Hematopoietic multipotent progenitor cell treated with erythropoietin and hydrocortisone succinate and interleukin-3 and kit ligand, for 6 days (in vitro differentiated cells): ENCODE results near the gene CXCL13.
"Not testable (repeated sequence)": the region's sequence is repeated elsewhere in the genome, so short reads cannot be mapped to it uniquely, and the experiment has no call there.

ENCODE experiments used
- DNase-seq: peaks from one replicate; pipeline ENCODE4 v3.0.0-alpha.2; 2015

CXCL13 gene, protein sequence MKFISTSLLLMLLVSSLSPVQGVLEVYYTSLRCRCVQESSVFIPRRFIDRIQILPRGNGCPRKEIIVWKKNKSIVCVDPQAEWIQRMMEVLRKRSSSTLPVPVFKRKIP

DNA sequence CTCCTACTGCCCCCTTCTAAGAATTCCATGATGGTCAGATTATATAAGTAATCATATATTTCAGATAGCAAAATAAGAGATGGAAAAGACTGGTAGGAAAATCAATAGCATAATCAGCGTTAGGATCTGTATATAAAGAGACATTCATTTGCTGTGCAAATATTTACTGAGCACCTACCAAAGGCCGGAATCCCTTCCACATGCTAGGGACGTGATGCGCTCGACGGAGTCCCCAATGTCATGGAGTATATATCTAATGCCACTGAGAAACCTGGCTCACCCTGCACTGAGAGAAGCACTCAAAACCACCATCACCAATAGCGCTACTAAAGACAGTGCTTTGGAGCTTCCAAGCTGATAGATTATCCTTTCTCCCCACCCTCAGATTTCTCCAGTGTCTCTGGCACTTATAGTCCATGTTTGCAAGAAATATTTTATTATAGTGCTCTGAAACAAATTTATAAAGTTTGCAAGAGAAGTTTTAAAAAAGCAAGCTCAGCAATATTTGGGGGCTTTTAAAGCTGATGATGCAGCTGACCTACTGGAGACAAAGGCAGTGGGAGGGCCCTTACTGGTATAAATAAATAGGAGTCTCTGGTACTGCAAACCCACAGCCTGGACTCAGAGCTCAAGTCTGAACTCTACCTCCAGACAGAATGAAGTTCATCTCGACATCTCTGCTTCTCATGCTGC lies at the start of gene CXCL13:
Gene CXCL13, plus strand, starts transcription at position 611 of the 693 bp plus-strand sequence. Its CDS starts 46 bp downstream, at position 657.
- DNase-seq = no peak

- DNase-seq = no peak
These were observed 45.5 kb upstream of the CXCL13 start for GRCh38 chr4:77560170-77560569.

GRCh38 chr4:77561720-77562119 lies 43.9 kb upstream of the CXCL13 start:
- not testable (repeated sequence) for DNase-seq

DNA sequence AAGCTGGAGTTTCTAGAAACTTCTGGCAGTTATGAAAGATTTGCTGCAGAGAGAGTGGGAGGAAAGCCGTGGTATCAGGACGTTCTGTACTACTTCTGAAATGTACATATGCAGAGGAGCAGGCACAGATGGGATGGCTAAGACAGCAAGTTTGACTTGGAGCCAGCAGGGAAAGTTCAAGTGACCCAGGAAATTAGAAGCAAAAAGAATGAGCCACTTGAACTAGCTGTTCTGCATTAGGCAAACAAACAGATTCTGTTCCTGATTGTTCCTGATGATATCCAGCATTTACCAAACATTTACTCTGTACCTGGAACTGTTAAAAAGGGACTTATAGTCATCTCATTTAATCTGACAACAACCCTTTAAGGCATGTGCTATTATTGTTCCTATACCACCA lies 41.4 kb upstream of the CXCL13 start:
- no peak for DNase-seq

DNA sequence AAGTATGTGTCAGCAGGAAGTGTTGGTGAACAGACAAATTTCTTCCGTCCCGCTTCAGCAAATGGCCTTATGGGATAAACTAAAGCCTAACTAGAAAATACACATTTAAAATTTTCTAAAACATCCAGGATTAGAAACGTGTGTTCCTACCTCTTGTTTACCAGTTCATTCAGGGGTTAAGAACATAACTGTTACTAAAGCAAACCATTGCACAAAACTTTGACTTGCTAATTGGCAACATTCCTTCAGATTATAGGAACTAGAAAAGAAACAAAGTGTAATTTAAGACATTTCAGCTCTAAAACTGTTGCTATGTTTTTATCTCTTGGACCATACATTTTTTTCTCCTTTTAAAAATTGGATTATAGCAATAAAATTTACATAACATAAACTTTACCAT lies 39.5 kb upstream of the CXCL13 start:
- DNase-seq = no peak

GRCh38 chr4:77567549-77567948 lies 38.1 kb upstream of the CXCL13 start:
- no peak for DNase-seq

- not testable (repeated sequence) for DNase-seq
These were observed 35.0 kb upstream of the CXCL13 start for GRCh38 chr4:77570508-77571214.

GRCh38 chr4:77576351-77576750 lies 29.3 kb upstream of the CXCL13 start:
- DNase-seq = no peak

DNA sequence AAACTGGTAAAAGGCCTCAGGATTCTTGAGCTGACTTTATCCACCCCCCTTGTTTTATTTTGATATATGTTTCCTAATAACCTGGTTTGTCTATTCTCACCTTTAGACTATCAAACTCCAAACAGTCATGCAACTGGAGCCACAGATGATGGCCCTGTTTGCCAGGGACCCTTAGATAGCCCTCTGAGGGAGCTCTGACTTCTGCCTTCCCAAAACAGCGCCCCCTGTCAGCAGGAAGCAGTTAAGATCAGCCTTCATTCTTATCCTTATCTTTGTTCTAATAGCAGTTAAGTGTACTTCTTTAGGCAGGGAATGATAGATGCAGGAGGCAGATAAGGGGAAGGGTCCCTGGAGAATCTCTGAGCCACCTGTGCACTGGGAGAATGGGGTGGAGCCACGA lies 27.5 kb upstream of the CXCL13 start:
- peak; percentile 8 for DNase-seq

DNA sequence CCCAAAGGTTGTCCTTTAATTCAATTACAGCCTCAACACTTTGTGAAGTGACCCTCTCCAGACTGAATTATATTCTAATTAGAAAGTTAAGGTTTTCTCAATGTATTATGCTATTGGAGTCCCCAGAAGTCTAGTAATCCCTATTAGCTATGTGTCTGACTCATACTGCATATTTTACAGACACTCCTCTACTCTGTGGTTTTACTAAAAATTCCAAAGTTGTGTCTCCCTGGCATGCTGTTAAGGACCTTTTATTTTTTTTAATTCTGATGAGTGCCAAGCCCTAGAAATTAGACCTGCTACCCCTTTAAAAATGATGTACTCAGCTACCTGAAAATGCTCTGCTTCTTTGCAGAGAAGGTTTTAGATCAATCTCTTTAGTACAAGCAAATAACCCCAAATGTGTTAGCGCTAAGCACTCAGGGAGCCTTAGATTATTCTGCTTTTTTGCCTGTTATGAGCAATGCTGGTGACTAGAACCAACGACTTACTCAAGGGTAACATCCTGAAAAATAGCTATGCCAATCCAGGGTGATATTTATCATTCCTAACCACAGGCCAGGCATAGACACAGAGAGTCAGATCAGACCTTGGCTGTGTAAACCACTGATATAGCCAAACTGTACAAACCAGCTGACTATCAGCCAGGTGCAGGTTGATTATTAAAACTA lies 26.1 kb upstream of the CXCL13 start:
- peak; percentile 72 for DNase-seq

GRCh38 chr4:77581724-77582123 lies 23.9 kb upstream of the CXCL13 start:
- no peak for DNase-seq

DNA sequence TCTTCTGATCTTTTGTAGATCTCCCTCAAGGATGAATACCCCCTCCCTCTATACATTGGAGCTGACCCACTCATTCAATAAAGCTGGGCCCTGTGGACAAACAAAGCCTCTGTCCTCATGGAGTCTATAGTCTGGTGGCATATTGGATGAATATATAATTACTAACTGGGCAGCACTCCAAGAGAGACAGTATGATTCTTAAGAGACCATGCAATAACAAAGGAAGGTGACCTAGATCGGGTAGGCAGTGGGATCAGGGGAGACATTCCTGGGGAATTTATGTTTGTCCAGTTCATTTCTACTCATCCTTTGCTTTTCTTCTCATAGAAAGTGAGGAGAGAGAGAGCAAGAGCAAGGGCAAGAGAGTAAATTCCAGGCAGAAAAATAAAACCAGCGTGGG lies 23.5 kb upstream of the CXCL13 start:
- no peak for DNase-seq

DNA sequence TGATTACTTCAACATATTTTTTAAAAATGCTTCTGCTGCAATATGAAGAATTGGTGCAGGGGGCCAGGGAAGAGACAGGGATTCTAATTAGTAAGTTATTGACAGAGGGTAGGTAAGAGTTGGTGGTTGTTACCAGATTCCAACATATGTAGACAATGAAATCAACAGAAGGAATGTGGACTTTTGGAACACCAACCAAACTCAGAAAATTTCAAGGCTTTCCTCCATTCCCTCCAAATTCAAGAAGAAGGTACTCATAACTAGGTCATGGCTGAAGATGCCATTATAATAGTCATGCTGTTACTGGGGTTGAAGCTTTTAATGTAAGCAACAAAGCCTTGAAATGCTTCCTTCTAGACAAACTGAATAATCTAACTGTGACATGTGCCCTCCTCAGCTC lies 22.9 kb upstream of the CXCL13 start:
- no peak for DNase-seq

GRCh38 chr4:77586951-77587383 lies 18.7 kb upstream of the CXCL13 start:
- peak; percentile 58 for DNase-seq

DNA sequence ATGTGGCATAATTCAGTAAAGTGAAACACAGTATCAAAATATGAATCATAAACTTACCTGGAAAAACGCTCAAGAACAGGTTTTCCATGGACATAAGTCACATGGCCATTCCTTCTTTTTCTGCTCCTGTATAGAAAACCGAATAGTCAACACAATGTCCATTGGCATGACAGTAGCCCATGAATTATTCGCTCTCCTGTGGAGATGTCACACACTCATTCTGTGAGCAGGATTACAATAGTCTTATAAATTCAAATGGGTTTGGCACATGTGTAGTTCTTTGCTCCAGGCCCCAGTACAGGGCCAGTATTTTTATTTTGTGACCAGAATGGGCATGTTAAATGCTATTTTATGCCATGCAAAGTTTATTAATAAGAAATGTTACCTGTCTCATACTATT lies 15.1 kb upstream of the CXCL13 start:
- DNase-seq = no peak

DNA sequence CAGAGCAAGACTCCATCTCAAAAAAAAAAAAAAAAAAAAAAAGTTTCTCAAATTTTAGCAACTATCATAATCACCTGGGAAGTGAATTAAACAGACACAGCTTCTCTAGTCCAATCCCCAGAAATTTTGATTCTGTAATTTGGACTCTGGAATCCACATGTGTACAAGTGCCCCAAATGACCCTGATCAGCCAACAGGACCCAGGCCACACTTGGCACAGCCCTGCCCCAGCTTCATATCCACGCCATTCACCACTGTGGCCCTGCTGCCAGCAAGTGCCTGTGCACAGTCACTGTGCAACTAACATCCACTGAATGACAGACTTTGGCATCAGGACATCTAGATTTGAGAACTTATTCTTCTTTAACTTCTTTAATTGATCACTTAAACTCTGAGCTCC lies 14.1 kb upstream of the CXCL13 start:
- DNase-seq = no peak

DNA sequence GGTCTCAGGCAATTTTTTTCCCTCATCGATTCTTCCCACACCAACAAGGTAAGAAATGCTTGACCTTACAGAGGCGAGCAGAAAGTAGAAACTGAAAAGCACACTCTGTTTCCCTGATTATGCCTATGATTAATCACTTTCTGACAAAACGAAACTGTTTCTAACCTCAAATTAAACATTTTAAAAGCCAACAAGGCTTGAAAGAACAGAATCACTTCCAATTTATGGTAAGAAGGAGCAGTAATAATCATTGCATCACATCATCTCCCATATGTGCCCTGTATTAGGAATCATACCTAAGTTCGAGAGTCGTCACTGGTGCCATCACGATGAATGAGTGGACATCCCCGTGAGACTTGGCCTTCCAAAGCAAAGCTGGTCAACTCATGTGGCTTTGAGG lies 12.5 kb upstream of the CXCL13 start:
- DNase-seq = no peak

GRCh38 chr4:77593993-77594392 lies 11.6 kb upstream of the CXCL13 start:
- DNase-seq = no peak

DNA sequence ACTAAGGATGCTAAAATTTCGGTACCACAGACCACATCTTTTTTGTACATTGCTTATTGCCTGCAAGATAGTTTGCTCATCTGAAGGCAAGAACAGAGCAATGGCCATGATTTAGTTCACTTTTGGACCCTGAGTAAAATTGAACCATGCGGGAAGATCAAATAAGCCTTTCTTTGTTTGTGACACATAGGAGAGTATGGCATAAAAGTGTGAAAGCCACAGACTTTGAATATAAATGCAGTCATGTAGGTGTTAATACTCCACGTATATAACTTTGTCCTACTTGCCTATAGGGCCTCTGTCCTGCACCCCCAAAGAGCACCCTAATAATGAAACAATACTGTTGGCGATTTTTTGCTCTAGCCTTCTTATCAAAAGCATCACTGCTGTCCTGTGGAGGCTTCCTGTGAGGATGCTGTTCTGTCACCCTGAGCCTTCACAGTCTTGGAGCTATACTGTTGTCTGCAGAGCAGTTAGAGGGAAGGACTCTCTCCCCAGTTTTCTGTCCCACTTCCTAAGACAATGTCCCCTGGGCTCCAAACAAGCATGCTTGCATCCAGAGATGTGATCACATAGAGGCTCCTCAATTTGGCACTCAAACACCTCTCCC lies 10.2 kb upstream of the CXCL13 start:
- DNase-seq = no peak

GRCh38 chr4:77599378-77599777 lies 6.2 kb upstream of the CXCL13 start:
- DNase-seq = peak; percentile 52

DNA sequence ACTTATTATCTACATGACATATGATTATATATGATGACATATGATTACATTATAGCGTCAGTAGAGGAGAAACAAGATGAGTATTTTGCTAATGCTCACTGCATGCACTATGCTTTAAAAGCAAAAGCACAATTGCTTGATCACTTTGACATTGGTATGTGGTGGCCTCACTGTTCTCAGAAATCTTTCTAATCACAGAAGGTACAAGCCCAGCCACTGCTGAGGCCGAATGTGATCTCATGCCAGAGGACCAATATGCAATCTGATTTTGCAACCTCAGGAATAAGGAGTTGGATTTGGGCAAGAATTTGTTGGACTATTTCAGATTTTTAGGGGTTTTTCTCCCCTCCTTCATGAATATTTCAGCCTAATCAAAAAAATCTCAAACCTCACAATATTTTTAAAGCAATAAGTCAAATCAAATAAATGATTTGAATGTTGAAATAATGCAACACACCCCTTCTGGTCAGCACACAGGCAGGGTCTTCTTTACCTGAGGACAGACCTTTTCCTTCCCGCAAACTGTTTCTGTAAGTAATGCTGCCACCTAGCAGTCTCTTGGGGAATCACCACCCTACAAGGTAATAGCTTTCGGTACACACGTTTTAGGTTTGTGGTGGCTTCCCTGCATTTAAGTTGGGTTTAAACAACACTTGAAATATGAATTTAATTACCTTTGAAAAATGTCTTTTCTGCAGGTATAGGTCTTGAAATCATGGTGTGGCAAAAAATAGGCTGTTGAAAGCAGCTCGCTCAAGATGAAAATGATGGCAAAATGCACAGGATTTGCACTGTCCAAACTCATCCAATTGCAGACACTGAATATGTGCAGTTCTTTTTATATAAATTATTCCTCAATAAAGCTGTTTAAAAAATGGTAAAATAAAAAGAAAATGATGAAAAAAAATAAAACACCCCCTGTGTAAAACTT lies 4.8 kb upstream of the CXCL13 start:
- DNase-seq = peak; percentile 70

- no peak for DNase-seq
These were observed 3.9 kb upstream of the CXCL13 start for GRCh38 chr4:77601614-77602187.
